ENCODE data around the gene MAU2. TPM values are rescaled to one million over a fixed set of nuclear protein-coding genes. Genes with fewer than 3 reads are reported as not detected.

The MAU2 gene
- total RNA-seq, 1 experiment from 2014 or later, result 48.4 TPM

- no peak overlapping the region for H3K27ac ChIP-seq (ENCODE audit: insufficient read length, low read depth, low read length)
- no peaks in the 10 kb centered on the region for H3K4me1 ChIP-seq (ENCODE audit: insufficient read depth, low read length)
- no peaks in the 10 kb centered on the region for H3K9me3 ChIP-seq (ENCODE audit: control insufficient read depth, low read depth, low read length)
- H3K27me3 ChIP-seq (ENCODE audit: insufficient read depth, low read length), result no peaks in the 10 kb centered on the region
- H3K56ac ChIP-seq (ENCODE audit: insufficient read length, low read depth, low read length), result no peak overlapping the region
- no peak overlapping the region for H2BK12ac ChIP-seq (ENCODE audit: insufficient read length, low read depth, low read length)
- no peak overlapping the region for H2AFZ ChIP-seq (ENCODE audit: low read length)
- Mint-ChIP-seq H3K4me1 (no peaks in the 10 kb centered on the region), H3K27me3 (ENCODE audit: low read depth) (no peaks in the 10 kb centered on the region), H3K9me3 (no peaks in the 10 kb centered on the region), H3K27ac (no peak overlapping the region), H3K36me3 (ENCODE audit: insufficient read depth in 1 of 3, low read depth in 3 of 3) (peaks cover 24 to 51% (median 49%) of the 10 kb centered on the region in 3 experiments; a peak in 6 of 7 replicates), H3K4me3 (no peak overlapping the region)
- no peak for DNase-seq
- H3K14ac ChIP-seq (ENCODE audit: insufficient read depth, low read length), result no peak overlapping the region
- no peaks in the 10 kb centered on the region for H3K79me2 ChIP-seq (ENCODE audit: insufficient read depth, low read length)
- H2BK20ac ChIP-seq (ENCODE audit: low read depth, low read length, poor library complexity, severe bottlenecking), result no peak overlapping the region
- no peak overlapping the region for H3K4ac ChIP-seq (ENCODE audit: low read depth, low read length)
- no peaks in the 10 kb centered on the region for H3K23me2 ChIP-seq (ENCODE audit: insufficient read length, low read depth, low read length, poor library complexity, severe bottlenecking)
- no peak overlapping the region for H2AK5ac ChIP-seq (ENCODE audit: insufficient read length, low read length)
- no peaks in the 10 kb centered on the region for H3K79me1 ChIP-seq (ENCODE audit: insufficient read depth, low read depth, low read length, poor library complexity, severe bottlenecking)
- no CpG with 5 or more reads among the region's 8 CpGs for WGBS (ENCODE audit: extremely low coverage, insufficient read length, low lambda C conversion rate)
- no peak overlapping the region for H2BK5ac ChIP-seq (ENCODE audit: insufficient read length, low read length)
- no peak overlapping the region for H3K23ac ChIP-seq (ENCODE audit: insufficient read length, low read depth, low read length)
- no peak overlapping the region for H3K18ac ChIP-seq (ENCODE audit: insufficient read length, low read depth, low read length)
- no peak overlapping the region for H4K5ac ChIP-seq (ENCODE audit: insufficient read length, low read depth, low read length)
- H3K9ac ChIP-seq (ENCODE audit: extremely low read depth, insufficient read length, low read length), result no peak overlapping the region
- no peak overlapping the region for H4K8ac ChIP-seq (replicated peaks; ENCODE audit: insufficient read length, low read depth, low read length)
- no peak overlapping the region for H3T11ph ChIP-seq (ENCODE audit: low read length)
- TF ChIP-seq CTCF (conservative IDR thresholded peaks at IDR 0.05), result no peak
- H3K4me2 ChIP-seq (ENCODE audit: insufficient read depth, insufficient read length, low read length), result no peak overlapping the region
- H4K20me1 ChIP-seq (ENCODE audit: control insufficient read depth, insufficient read depth, insufficient read length), result no peaks in the 10 kb centered on the region
- no peak overlapping the region for H2BK15ac ChIP-seq (ENCODE audit: low read depth, low read length)
- no peak overlapping the region for H4K91ac ChIP-seq (ENCODE audit: insufficient read length, low read depth, low read length)
- H2BK120ac ChIP-seq (ENCODE audit: low read depth, low read length, poor library complexity, severe bottlenecking), result no peak overlapping the region
Measured at GRCh38 chr19:19327672-19328071, 7.0 kb downstream of the MAU2 start.

Data from H9 (cell line).